SK-N-MC (cell line): Measurements from ENCODE around the gene PDE4B.

Source experiments
- EZH2 ChIP-seq: fragments of 200-600 bp; sonication (generic); IDR thresholded peaks from one replicate; pipeline ENCODE4 v1.6.1; 2017; ENCODE audit warnings: antibody characterized with exemption
- POLR2AphosphoS5 ChIP-seq: IDR thresholded peaks from 2 replicates; pipeline ENCODE4 v1.6.1; 2012; ENCODE audit warnings: mild to moderate bottlenecking, low read depth, low read length, borderline replicate concordance

DNA sequence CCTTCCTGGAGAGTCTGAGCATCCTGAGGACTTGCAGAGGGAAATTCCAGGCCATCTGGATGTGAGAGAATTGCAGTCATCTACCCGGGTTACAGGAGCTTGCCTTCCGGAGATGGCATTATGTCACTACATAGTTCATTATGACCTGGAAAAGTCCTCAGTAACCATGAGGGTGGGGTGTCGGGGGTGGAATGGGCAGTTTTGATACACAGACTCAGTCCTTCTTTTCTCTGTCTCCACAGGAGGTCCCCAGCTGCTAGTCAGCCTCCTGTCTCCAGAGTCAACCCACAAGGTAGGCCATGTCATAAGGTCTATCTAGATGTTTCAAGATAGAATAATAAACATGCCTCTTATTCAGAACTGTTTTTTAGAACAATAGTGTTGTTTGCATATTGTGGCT, 473.1 kb downstream of the PDE4B start:
- no peak for TF ChIP-seq EZH2
- no peak for TF ChIP-seq POLR2AphosphoS5
